ENCODE data around the gene ASB18.

ASB18 gene

DNA sequence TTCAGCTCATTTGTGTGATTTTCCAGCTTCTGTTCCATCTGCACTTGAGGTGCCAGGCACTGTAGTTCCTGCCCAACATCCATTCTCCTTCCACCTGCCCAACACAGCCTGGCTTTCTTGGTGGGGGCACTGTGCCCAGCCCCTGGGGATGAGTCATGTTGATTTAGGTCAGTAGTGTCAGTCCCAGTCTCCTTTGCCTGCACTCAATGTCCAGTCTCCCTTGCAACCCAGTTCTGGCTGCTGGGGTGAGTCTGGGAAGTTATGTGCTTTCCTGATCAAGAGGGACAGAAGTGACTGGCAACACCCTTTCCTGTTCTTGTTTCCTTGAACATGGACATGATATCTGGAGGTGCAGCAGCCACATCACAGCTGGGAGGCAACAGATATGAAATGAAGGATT is 1.5 kb upstream of the ASB18 start:
- DNase-seq = no peak
- no peak for TF ChIP-seq POLR2A (IDR thresholded peaks at IDR 0.05; ENCODE audit: low read length)
- TF ChIP-seq GATA1 (IDR thresholded peaks at IDR 0.05; ENCODE audit: low read depth, low read length) = no peak

DNA sequence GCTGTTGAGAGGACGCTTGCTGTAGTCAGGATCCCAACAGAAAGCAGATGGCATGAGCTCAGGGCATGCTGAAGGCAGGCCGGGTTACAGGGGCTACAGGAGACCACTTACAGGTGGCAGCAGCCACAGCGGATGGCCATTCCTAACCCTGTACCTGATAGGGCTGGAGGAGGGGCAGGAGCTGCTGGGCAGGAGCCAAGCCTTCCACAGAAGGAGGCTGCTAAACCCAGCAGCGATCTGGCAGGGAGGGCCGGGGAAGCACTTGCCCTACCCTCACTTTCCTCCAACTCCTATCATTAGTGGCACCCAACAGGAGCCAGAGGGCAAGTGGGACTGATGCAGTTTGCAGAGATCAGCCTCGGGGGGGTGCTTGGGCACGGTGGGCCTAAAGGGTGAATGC is 2.0 kb downstream of the ASB18 start:
- TF ChIP-seq POLR2A (IDR thresholded peaks at IDR 0.05; ENCODE audit: low read length) (no peak), GATA1 (IDR thresholded peaks at IDR 0.05; ENCODE audit: low read depth, low read length) (no peak)

DNA sequence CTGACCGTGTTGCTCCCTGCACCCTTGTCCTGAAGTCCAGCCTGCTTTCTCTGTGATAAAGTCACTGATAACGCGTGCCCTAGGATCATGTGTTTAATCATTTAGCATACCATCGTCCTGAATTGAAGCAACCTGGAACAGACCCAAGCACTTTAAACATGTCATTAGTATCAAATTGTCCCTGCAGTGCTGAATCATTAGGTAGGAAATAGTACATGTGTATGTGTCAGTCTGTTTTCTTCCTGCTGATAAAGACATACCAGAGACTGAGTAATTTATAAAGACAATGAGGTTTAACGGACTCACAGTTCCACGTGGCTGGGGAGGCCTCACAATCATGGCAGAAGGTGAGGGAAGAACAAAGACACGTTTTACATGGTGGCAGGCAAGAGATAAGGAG is 2.8 kb downstream of the ASB18 start:
- no peak for DNase-seq
- TF ChIP-seq GATA1 (IDR thresholded peaks at IDR 0.05; ENCODE audit: low read depth, low read length) = no peak
- no peak for TF ChIP-seq POLR2A (IDR thresholded peaks at IDR 0.05; ENCODE audit: low read length)

More for the DNA sequence above, 2.0 kb downstream of the ASB18 start:
- DNase-seq = no peak

DNA sequence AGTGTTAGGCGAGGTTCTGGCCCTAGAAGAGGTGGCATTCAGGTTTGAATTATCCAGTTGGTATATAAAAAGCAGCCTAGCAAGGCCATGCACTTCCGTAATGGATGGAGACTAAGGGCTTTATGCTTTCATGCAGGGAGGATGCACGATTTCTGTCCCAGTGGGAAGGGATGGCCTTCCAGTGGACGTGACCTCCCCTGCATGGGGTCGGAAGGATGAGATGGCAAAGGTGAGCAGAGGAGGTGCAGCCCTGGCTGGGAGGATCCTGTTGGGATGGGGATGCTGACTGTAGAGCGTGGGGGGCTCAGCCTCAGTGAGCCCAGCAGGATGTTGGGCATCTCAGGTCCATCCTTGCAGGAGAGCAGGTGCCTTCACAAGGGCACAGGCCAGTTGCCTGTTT is 4.8 kb downstream of the ASB18 start:
- no peak for DNase-seq
- no peak for TF ChIP-seq GATA1 (IDR thresholded peaks at IDR 0.05; ENCODE audit: low read depth, low read length)
- TF ChIP-seq POLR2A (IDR thresholded peaks at IDR 0.05; ENCODE audit: low read length) = no peak

DNA sequence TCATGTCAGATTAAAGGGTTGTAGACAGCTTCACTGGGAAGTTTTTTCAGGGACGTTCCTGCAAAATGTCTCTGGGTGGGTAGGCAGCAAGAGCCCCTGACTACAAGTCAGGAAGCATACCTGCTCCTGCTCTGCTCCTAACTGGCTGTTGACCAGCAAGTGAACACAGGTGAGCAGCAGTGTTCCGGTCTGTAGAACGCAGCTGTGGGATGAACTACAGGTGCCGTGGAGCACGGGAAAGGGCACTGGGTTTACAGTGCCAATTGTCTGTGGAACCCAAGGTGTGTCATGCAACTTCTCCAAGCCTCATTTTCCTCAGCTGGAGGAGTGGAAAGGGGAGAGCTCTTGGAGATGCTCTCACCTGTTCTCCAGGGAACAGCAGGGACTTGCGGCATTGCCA is 6.6 kb downstream of the ASB18 start:
- no peak for TF ChIP-seq GATA1 (IDR thresholded peaks at IDR 0.05; ENCODE audit: low read depth, low read length)
- no peak for TF ChIP-seq POLR2A (IDR thresholded peaks at IDR 0.05; ENCODE audit: low read length)

DNA sequence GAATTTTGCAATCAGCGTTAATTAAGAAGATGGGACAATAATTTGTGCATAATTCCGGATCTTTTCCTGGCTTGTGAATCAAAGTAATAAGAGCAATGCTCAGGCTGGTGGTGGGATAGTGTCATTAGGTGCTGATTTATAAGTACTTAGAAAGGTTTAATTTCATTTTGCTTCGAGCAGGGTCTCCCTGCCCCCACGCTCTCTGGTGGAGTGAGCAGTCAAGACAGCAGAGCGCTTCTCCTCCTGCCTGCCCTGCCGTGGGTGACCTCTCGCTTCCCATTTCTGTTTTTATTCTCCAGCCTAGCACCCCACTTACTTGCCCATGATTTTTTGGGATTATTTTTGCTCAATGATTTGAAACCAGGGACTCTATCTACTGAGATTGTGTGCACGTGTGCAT is 7.1 kb downstream of the ASB18 start:
- no peak for DNase-seq
- TF ChIP-seq POLR2A (IDR thresholded peaks at IDR 0.05; ENCODE audit: low read length) (no peak), GATA1 (IDR thresholded peaks at IDR 0.05; ENCODE audit: low read depth, low read length) (no peak)

More for the DNA sequence above, 6.6 kb downstream of the ASB18 start:
- DNase-seq = no peak

DNA sequence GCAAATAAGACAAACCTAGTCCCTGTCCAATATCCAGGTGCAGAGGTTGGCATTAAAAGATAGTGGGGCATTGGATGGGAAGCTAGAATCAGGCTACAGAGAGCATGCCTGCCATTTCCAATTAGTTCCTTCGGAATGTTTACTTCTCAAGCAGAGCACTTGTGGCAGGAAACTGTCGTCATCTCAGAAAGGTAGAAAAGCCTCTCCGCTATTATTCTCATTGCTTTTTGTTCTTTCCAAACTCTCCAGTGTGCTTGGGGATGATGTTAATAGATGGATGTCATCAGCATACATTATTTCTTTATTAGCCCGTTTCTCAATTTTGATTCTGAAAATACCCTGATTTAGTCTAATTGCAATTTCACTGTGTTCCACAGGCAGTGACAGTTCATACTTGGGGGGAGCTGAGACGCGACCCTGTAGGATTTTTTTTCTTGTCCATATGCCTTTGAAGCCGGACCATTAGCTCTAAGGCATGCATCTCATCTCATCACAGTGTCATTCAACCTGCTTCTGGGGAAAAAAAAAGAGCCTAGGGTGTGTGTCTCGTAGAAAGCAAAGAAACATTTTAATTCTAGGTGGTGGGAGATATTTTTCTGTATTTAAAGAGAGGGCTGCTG is 7.7 kb downstream of the ASB18 start:
- DNase-seq = no peak
- TF ChIP-seq GATA1 (IDR thresholded peaks at IDR 0.05; ENCODE audit: low read depth, low read length) (no peak), POLR2A (IDR thresholded peaks at IDR 0.05; ENCODE audit: low read length) (no peak)

DNA sequence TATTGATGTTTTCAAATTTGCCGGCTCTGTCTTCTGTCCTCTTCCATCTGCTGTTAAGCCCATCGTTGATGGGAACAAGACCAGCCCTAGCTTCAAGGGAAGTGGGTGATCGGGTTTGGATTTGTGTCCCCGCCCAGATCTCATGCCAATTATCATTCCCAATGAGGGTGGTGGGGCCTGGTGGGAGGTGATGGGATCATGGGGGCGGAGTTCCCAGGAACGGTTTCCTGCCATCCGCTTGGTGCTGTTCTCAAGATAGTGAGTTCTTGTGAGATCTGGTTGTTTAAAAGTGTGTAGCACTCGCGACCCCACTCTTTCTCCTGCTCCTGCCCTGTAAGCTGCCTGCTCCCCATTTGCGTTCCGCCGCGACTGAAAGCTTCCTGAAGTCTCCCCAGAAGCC is 9.5 kb downstream of the ASB18 start:
- TF ChIP-seq GATA1 (IDR thresholded peaks at IDR 0.05; ENCODE audit: low read depth, low read length) (no peak), POLR2A (IDR thresholded peaks at IDR 0.05; ENCODE audit: low read length) (no peak)
- DNase-seq = no peak

DNA sequence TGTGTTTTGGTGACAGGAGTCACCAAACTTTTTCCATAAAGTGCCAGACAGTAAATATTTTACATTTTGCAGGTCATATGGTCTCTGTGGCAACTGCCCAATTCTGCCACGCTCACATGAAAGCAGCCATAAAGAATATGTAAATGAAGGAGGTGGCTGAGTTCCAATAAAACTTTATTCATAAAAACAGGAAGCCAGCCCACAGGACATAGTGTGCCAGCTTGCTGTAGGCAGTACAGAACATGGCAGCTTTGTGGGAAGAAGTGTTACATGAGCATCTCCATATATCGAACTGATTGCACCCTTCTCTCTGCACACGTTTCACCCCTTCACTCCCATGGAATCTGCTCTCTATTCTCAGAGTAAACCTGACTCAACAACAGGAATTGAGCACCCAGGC is 10.2 kb downstream of the ASB18 start:
- TF ChIP-seq GATA1 (IDR thresholded peaks at IDR 0.05; ENCODE audit: low read depth, low read length) (no peak), POLR2A (IDR thresholded peaks at IDR 0.05; ENCODE audit: low read length) (no peak)
- no peak for DNase-seq

DNA sequence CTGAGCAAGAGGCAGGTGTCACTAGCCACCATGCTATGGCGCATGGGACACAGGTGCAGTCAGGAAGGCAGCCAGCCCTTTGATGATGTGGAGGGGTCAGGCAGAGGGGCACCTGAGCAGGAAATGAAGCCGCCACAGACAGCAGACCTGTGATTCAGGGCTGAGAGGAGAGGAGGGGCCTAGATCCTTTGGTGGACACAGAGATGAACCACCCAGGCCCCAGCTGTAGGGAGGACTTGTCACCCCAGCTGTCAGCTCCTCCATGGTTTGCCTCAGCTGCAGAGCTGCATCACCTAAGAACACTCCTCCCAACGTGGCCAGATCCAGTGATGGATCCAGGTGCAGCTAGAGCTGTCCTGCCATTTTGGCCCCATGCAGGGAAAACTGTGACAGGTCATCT is 11.6 kb downstream of the ASB18 start:
- DNase-seq = no peak
- TF ChIP-seq GATA1 (IDR thresholded peaks at IDR 0.05; ENCODE audit: low read depth, low read length) = no peak

DNA sequence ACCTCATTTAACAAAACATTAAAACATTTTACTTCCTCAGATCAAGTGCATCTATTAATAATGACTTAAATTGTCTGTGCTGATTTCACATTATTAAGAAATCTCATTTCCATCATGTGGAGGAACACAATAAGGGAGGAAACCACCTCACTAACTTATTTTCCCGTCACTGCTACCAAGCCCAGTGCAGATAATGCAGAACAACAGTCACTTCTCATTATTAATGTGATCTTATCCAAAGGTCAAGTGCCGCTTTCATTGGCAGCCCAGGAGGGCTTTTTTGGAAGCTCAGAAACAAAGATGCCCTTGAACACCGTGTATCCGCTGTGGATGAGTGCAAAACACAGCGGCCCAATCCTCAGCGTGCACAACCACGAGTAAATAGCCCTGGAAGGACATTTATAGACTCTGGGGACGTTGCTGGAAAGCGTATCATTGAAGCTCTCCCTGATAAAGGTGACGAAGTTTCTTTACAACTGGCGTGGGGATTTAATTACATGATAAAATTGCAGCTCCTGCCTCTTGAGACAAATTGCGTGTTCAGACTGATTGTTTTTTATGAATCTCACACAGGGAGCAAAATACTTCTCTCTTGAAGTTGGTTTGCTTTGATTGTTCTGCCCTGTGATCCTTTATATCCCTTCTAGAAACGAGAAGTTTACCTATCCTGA is 13.2 kb downstream of the ASB18 start:
- TF ChIP-seq POLR2A (IDR thresholded peaks at IDR 0.05; ENCODE audit: low read length) = no peak
- TF ChIP-seq GATA1 (IDR thresholded peaks at IDR 0.05; ENCODE audit: low read depth, low read length) = no peak
- DNase-seq = no peak

DNA sequence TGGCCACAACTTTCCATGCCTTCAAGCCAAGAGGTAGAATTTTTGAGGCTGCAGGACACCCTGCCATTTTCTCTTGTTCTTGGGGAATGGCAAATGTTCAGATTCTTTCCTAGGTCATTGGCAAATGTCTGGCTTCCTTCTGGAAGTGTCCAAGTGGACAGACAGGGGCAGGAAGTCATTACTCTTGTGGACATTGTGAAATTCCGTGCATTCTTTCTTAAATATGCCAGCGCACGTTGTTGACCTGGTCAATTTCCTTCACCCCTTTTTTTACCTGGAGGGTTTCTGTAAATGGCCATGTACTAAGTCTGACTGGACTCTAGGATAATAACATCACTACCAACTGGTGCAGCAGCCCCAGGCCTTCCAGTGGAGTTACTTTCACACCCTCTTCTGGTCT is 13.9 kb downstream of the ASB18 start:
- DNase-seq = no peak
- TF ChIP-seq GATA1 (IDR thresholded peaks at IDR 0.05; ENCODE audit: low read depth, low read length) = no peak
- no peak for TF ChIP-seq POLR2A (IDR thresholded peaks at IDR 0.05; ENCODE audit: low read length)

DNA sequence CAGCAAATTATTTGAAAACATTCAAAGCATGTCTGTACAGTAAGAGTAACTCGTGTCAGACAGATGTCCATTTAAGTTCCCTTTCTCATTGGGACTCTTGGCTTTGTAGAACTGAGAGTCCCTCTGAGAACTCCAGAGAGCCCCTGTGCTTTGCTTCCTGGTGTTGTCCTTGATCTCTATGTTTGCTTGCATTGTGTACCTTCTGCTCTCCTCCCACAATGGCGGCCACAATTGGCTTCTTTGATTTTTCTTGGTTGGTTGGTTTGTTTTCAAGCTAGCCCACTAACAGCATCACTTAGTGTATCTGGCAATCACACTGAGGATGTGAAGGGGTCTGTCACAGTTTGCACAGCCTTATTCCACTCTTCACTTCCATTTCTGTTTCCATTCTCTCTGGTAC is 15.1 kb downstream of the ASB18 start:
- no peak for TF ChIP-seq GATA1 (IDR thresholded peaks at IDR 0.05; ENCODE audit: low read depth, low read length)
- TF ChIP-seq POLR2A (IDR thresholded peaks at IDR 0.05; ENCODE audit: low read length) = no peak
- no peak for DNase-seq

DNA sequence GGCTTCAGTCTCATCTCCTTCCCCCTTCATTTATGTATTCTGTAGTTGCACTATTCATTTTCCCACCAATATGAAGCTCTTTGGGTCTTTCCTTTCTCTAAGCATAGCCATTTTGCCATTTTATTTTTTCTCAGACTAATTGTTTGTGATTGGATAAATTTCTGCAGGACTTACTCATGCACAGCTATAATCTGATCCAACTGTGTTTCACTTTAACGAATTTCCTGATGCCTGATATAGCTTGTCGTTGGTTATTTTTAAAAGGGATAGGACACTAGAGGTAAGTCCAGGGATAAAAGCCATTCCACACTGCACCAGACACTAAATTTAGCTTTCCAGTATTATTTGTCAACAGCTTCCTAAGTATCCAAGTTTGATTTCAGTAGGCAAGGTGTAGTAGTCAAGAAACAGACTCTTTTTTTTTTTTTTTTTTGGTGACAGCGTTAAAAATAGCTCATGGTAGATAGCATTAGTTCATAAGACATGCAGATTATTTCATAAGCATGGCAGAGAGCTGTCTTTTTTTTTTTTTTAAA is 17.4 kb downstream of the ASB18 start:
- DNase-seq = no peak
- TF ChIP-seq POLR2A (IDR thresholded peaks at IDR 0.05; ENCODE audit: low read length) (no peak), GATA1 (IDR thresholded peaks at IDR 0.05; ENCODE audit: low read depth, low read length) (no peak)

DNA sequence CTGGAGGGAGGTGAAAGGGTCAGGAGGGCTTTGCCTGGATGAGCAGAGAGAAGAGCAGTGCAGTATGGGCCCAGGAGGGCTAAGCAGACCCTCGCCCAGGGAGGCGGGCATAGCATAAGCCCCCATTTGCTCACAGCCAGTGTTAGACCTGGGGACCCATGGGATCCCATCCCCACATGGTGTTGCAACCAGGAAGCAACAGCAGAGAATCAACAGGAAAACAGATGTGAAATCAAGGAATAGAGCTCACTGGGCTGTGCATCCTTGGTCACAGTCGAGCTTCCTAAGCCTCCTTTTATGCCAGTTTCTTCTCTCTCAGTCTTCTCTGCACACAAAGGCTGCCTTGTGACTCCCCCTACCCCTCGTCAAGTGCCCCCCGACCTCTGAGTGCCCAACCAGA is 19.9 kb downstream of the ASB18 start:
- DNase-seq = no peak
- TF ChIP-seq POLR2A (IDR thresholded peaks at IDR 0.05; ENCODE audit: low read length) = no peak
- no peak for TF ChIP-seq GATA1 (IDR thresholded peaks at IDR 0.05; ENCODE audit: low read depth, low read length)

Measured in erythroblast (primary cell).